Esophagus muscularis mucosa (tissue), 4 donors: ENCODE data around the gene HID1. TPM values are rescaled to one million over a fixed set of nuclear protein-coding genes. Genes with fewer than 3 reads are reported as not detected.

ENCODE experiments used
- DNase-seq: peaks from one replicate; pipeline ENCODE4 v3.0.0-alpha.2; 2017; ENCODE audit errors: extremely low spot score
- H3K27ac ChIP-seq, 4 donors: fragments of 200-600 bp; sonication (generic); replicated peaks in 1 of 4; 1 replicate in 3 of 4; 2 replicates in 1 of 4; pipeline ENCODE4 v1.5.1; 2016 to 2019; ENCODE audit warnings: mild to moderate bottlenecking in 1 of 4
- H3K27me3 ChIP-seq, 4 donors: fragments of 200-600 bp; sonication (generic); one replicate each; pipeline versions ENCODE4 v1.5.1 to v1.6.0; 2016 to 2019
- H3K36me3 ChIP-seq, 4 donors: fragments of 200-600 bp; sonication (generic); one replicate each; pipeline ENCODE4 v1.5.1; 2016 to 2019
- H3K4me1 ChIP-seq, 4 donors: fragments of 200-600 bp; sonication (generic); one replicate each; pipeline ENCODE4 v1.5.1; 2016 to 2019
- H3K4me3 ChIP-seq, 4 donors: fragments of 200-600 bp; sonication (generic); 1 replicate in 2 of 4; 2 replicates in 2 of 4; pipeline ENCODE4 v1.5.1; 2016 to 2019; ENCODE audit warnings: mild to moderate bottlenecking in 4 of 4, moderate library complexity in 1 of 4
- H3K9me3 ChIP-seq, 4 donors: fragments of 200-600 bp; sonication (generic); 1 replicate in 3 of 4; 2 replicates in 1 of 4; pipeline ENCODE4 v1.5.1; 2016 to 2019
- CTCF ChIP-seq, 3 experiments: fragments of 200-600 bp in 2 of 3; fragments of 450-650 bp in 1 of 3; sonication (generic) in 2 of 3; IDR thresholded peaks; one replicate each; pipeline ENCODE4 v1.5.1; 2017 to 2019; ENCODE audit warnings: antibody characterized with exemption in 3 of 3, mild to moderate bottlenecking in 2 of 3, moderate library complexity in 1 of 3
- EP300 ChIP-seq: sonication (generic); formaldehyde crosslinking; IDR thresholded peaks from one replicate; pipeline ENCODE4 v1.6.1; 2017; ENCODE audit warnings: antibody characterized with exemption
- POLR2A ChIP-seq: fragments of 450-650 bp; IDR thresholded peaks from one replicate; pipeline ENCODE4 v1.6.1; 2017; ENCODE audit warnings: antibody characterized with exemption, moderate library complexity, mild to moderate bottlenecking, low read depth
- POLR2AphosphoS5 ChIP-seq, 2 donors: sonication (generic); formaldehyde crosslinking; IDR thresholded peaks; one replicate each; pipeline ENCODE4 v1.6.1; 2017; ENCODE audit warnings: antibody characterized with exemption in 2 of 2
- WGBS: methylation state at CpG from one replicate; pipeline ENCODE4 v1.1.5; 2018; 5-methylcytosine and 5-hydroxymethylcytosine counted together
- intact Hi-C: fragments of 100-400 bp; cut with DNase I; formaldehyde crosslinking; loops from one replicate; pipeline ENCODE4 v1.15.1; 2023
- total RNA-seq, 4 donors: library from RNA; depleted of rRNA; stranded (reverse); fragments of >200 nt; gene quantifications; one replicate each; pipeline versions ENCODE4 v1.1.0 to v1.2.1, GENCODE V29; 2016

The HID1 gene
- total RNA-seq, 4 donors from 2014 or later, result 4.5 to 17.1 (median 10.9) TPM

- 85% methylated on average over 3 of the region's 3 CpGs for WGBS
- no peak for DNase-seq
- no peak overlapping the region for H3K4me3 ChIP-seq
- H3K27me3 ChIP-seq, result peaks cover 0 to 8% (median 0%) of the 10 kb centered on the region in 4 donors
- no peaks in the 10 kb centered on the region for H3K36me3 ChIP-seq
- intact Hi-C loops, result loop anchor here (10.0 kb wide), 1 partner anchor 127 kb away; the partner anchor contains the start of gene ARMC7
- no peak overlapping the region for H3K27ac ChIP-seq
- no peak for TF ChIP-seq POLR2A
- no peak for TF ChIP-seq POLR2AphosphoS5 (IDR thresholded peaks at IDR 0.05)
- no peak for TF ChIP-seq CTCF (IDR thresholded peaks at IDR 0.05)
- no peak for TF ChIP-seq EP300
- peaks cover 8 to 23% (median 19%) of the 10 kb centered on the region in 4 donors for H3K4me1 ChIP-seq
- H3K9me3 ChIP-seq, result no peaks in the 10 kb centered on the region
Measured at GRCh38 chr17:74977802-74978201, 5.2 kb upstream of the HID1 start.

GRCh38 chr17:74975943-74976342, 3.4 kb upstream of the HID1 start:
- Histone ChIP-seq H3K9me3 (no peaks in the 10 kb centered on the region), H3K4me3 (no peak overlapping the region), H3K4me1 (peaks cover 14 to 24% (median 19%) of the 10 kb centered on the region in 4 donors), H3K27ac (no peak overlapping the region), H3K27me3 (peaks cover 0 to 27% (median 0%) of the 10 kb centered on the region in 4 donors), H3K36me3 (no peaks in the 10 kb centered on the region)
- 88% methylated on average over 4 of the region's 4 CpGs for WGBS
- TF ChIP-seq POLR2AphosphoS5 (IDR thresholded peaks at IDR 0.05), result no peak
- TF ChIP-seq CTCF (IDR thresholded peaks at IDR 0.05), result no peak
- TF ChIP-seq POLR2A, result no peak
- no peak for TF ChIP-seq EP300
- DNase-seq, result no peak
- intact Hi-C loops, result loop anchor here (10.0 kb wide), 1 partner anchor 129 kb away; the partner anchor contains the start of gene ARMC7

GRCh38 chr17:74972973-74973328, 392 bp upstream of the HID1 start:
- TF ChIP-seq CTCF (IDR thresholded peaks at IDR 0.05), result no peak
- TF ChIP-seq EP300, result no peak
- TF ChIP-seq POLR2AphosphoS5 (IDR thresholded peaks at IDR 0.05), result no peak
- TF ChIP-seq POLR2A, result no peak
- peak overlapping the region; percentile 69 to 88 (median 74) for H3K4me3 ChIP-seq
- H3K36me3 ChIP-seq, result no peaks in the 10 kb centered on the region
- peaks cover 0 to 37% (median 0%) of the 10 kb centered on the region in 4 donors for H3K27me3 ChIP-seq
- no peak overlapping the region for H3K27ac ChIP-seq
- WGBS, result 12% methylated on average over 17 of the region's 17 CpGs
- H3K4me1 ChIP-seq, result peaks cover 14 to 26% (median 20%) of the 10 kb centered on the region in 4 donors
- DNase-seq, result no peak
- no peaks in the 10 kb centered on the region for H3K9me3 ChIP-seq
- intact Hi-C loops, result loop anchor here (5.0 to 10.0 kb wide), 3 partner anchors 34 to 132 kb away; partner anchors contain the start of gene ARMC7

- Histone ChIP-seq H3K4me3 (peak overlapping the region; percentile 69 to 88 (median 74)), H3K36me3 (no peaks in the 10 kb centered on the region), H3K27me3 (peaks cover 0 to 37% (median 0%) of the 10 kb centered on the region in 4 donors), H3K9me3 (no peaks in the 10 kb centered on the region), H3K4me1 (peaks cover 14 to 26% (median 20%) of the 10 kb centered on the region in 4 donors), H3K27ac (peak overlapping the region; percentile 43 to 71 (median 57))
- DNase-seq, result no peak
- TF ChIP-seq POLR2AphosphoS5 (IDR thresholded peaks at IDR 0.05) (no peak), CTCF (IDR thresholded peaks at IDR 0.05) (no peak), POLR2A (no peak), EP300 (no peak)
- 54% methylated on average over 9 of the region's 9 CpGs for WGBS
- intact Hi-C loops, result loop anchor here (5.0 to 10.0 kb wide), 3 partner anchors 36 to 133 kb away; partner anchors contain the start of gene ARMC7
Measured at GRCh38 chr17:74971842-74972106, 785 bp downstream of the HID1 start.
